Fibroblast of peridontal ligament (primary cell): Measurements from ENCODE around the gene PROK2.

Experiments
- DNase-seq: peaks from one replicate; pipeline ENCODE4 v3.0.0-alpha.2; 2010; ENCODE audit errors: extremely low read depth

The PROK2 gene

GRCh38 chr3:71786551-71786950, 1.6 kb upstream of the PROK2 start:
- DNase-seq: peak; percentile 1

- DNase-seq: no peak
Measured at GRCh38 chr3:71786217-71786549, 1.2 kb upstream of the PROK2 start.

GRCh38 chr3:71785532-71786216, 726 bp upstream of the PROK2 start:
- no peak for DNase-seq

GRCh38 chr3:71784201-71784913, 591 bp downstream of the PROK2 start:
- DNase-seq: no peak

GRCh38 chr3:71783152-71783551, 1.8 kb downstream of the PROK2 start:
- DNase-seq: no peak

GRCh38 chr3:71780430-71780829, 4.5 kb downstream of the PROK2 start:
- DNase-seq: no peak

GRCh38 chr3:71779674-71780377, 5.1 kb downstream of the PROK2 start:
- no peak for DNase-seq

GRCh38 chr3:71778353-71778752, 6.6 kb downstream of the PROK2 start:
- no peak for DNase-seq

- DNase-seq: no peak
Measured at GRCh38 chr3:71776538-71776937, 8.4 kb downstream of the PROK2 start.

- no peak for DNase-seq
Measured at GRCh38 chr3:71771884-71772283, 13.1 kb downstream of the PROK2 start.

GRCh38 chr3:71771126-71771525, 13.8 kb downstream of the PROK2 start:
- DNase-seq: no peak

GRCh38 chr3:71763426-71763825, 21.5 kb downstream of the PROK2 start:
- no peak for DNase-seq

GRCh38 chr3:71760140-71760539, 24.8 kb downstream of the PROK2 start:
- DNase-seq: no peak

- DNase-seq: no peak
Measured at GRCh38 chr3:71759401-71759800, 25.5 kb downstream of the PROK2 start.

- no peak for DNase-seq
Measured at GRCh38 chr3:71758091-71758490, 26.9 kb downstream of the PROK2 start.

- DNase-seq: no peak
Measured at GRCh38 chr3:71754610-71755253, 30.2 kb downstream of the PROK2 start.

GRCh38 chr3:71753701-71754609, 31.0 kb downstream of the PROK2 start, which contains the start of gene GPR27:
Gene GPR27 (plus strand): TSS chr3:71753855. CDS start chr3:71754050, 195 bp downstream.
- DNase-seq: peak; percentile 6

GRCh38 chr3:71752831-71753700, 31.9 kb downstream of the PROK2 start:
- no peak for DNase-seq

GRCh38 chr3:71751602-71752001, 33.3 kb downstream of the PROK2 start:
- DNase-seq: no peak

- DNase-seq: no peak
Measured at GRCh38 chr3:71744738-71745137, 40.2 kb downstream of the PROK2 start.
